Right ventricle myocardium inferior (tissue), 1 donor: ENCODE data around the gene RNF5. TPM values are rescaled to one million over a fixed set of nuclear protein-coding genes. Genes with fewer than 3 reads are reported as not detected.
"Not testable (repeated sequence)": the region's sequence is repeated elsewhere in the genome, so short reads cannot be mapped to it uniquely, and the experiment has no call there.

Experiments used
- ATAC-seq: fragments of 200-7000 bp; cut with Tn5 transposase; one replicate; pipeline ENCODE4 v1.9.1; 2020; ENCODE audit warnings: mild to moderate bottlenecking, moderate library complexity
- DNase-seq: peaks from one replicate; pipeline ENCODE4 v3.0.0; 2021; ENCODE audit errors: missing footprints
- intact Hi-C: fragments of 100-400 bp; cut with DNase I; formaldehyde crosslinking; loops from one replicate; pipeline ENCODE4 v1.11.0; 2022
- total RNA-seq: library from RNA; stranded (reverse); fragmentation: NEBNext Ultra II Directional; extraction: Animal tissue kit (Norgen Biotek cat#: 25700); gene quantifications from one replicate; pipeline ENCODE4 v1.2.1, GENCODE V29; 2021
- donor health status: DM: no; HTN: yes; CAD: no; lungs with severe emphysema.

The RNF5 gene
- total RNA-seq, 1 donor from 2014 or later, result 97.5 TPM

- no peak for DNase-seq
- ATAC-seq, result no peak
- intact Hi-C loops, result loop anchor here (10.0 kb wide), 1 partner anchor 1010 kb away; the partner anchor contains the start of genes HSD17B8, RING1, RXRB and SLC39A7
Measured at GRCh38 chr6:32194388-32194787, 16.2 kb downstream of the RNF5 start.

DNA sequence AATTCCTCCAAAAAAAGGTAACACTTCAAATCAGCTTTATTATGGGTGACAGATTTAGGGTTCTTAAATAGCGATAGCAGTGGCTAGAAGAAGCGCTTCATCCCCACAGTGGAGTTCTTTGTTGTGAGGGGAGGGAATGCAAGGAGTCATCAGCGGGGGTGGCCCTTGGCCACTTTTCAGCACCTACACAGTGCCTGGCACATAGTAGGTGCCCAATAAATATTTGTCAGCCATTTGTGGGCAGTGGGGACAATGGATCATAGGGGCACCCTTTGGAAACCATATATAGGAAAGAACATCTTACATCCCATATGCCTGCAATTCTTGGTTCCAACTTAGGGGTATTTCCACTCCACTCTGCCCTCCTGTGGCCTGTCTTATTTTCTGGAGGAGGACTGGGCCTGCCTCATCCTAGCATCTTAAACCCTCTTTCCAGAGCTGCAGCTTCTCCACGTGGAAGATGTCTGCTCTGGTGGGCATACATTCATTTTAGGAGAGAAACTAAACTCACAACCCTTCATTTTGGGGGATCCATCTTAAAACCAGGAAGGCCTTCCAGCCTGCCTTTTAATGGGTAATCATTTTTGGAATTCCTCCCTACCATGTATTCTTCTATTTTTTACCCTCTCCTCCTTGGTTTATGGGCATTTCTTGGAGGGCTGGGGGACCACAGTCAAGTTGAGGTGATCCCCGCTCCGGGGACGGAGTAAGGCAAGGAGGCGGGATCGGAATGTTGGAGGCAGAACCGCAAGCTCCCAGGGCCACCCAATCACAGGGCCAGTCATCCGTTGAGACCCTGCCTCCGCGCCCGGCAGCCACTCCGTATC is 16.8 kb downstream of the RNF5 start:
- no peak for DNase-seq
- intact Hi-C loops, result loop anchor here (1.0 to 10.0 kb wide), 4 partner anchors 17 to 1010 kb away; partner anchors contain the start of genes FKBPL, HSD17B8, RING1 and RNF5
- no peak for ATAC-seq

- peak; percentile 92 for ATAC-seq
- DNase-seq, result peak; percentile 100
- intact Hi-C loops, result loop anchor here (1.0 to 10.0 kb wide), 4 partner anchors 17 to 1009 kb away; partner anchors contain the start of genes FKBPL, HSD17B8, RING1 and RNF5
Measured at GRCh38 chr6:32195652-32195901, 17.4 kb downstream of the RNF5 start.

- intact Hi-C loops, result loop anchor here (1.0 to 10.0 kb wide), 4 partner anchors 18 to 1009 kb away; partner anchors contain the start of genes FKBPL, HSD17B8, RING1 and RNF5
- ATAC-seq, result peak; percentile 46
Measured at GRCh38 chr6:32195902-32196681, 17.9 kb downstream of the RNF5 start.

DNA sequence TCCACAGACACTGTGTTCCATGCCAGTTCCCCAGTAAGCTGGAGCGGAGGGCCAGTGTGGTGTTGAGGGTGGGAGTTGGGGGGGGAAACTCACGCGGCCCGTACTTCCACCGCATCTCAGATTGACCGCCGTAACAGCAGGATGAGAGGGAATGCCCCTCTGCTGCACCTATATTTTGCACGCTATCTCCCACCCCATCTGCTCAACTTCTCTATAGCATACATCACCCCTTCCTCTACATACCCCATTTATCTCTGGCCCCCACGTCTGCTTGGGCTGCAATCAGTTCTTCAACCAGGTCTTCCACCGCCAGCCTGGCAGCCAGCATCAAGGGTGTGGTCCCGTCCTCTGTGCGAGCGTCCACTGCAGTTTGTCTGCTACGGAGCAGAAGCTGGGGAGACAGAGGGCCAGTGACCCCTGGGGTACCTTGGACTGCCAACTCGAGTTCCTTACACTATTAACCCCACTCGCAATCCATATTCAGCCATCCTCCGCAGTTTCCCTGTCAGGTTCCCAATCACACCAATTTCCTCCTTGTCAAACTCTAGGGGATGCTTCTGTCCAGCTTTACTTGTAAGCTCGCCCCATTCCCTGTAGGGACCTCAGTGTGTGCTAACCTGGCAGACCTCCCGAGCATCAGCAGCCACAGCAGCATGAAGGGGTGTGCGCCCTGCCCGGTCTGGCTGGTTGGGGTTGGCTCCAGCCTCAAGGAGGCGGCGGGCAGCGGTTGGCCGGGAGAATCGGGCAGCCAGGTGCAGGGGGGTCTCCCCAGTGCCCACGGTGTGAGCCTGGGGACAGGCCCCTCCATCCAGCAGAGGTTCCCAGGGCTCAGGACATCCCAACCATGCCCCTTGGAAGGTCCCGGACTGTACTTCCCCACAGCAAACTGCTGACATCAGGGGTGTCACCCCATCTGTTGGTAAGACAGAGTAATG is 18.7 kb downstream of the RNF5 start:
- ATAC-seq (no peak), DNase-seq (no peak)
- intact Hi-C loops, result loop anchor here (5.0 to 10.0 kb wide), 3 partner anchors 65 to 1008 kb away; partner anchors contain the start of genes FKBPL, HSD17B8, RING1 and RXRB

More at GRCh38 chr6:32195902-32196681, 17.9 kb downstream of the RNF5 start:
- DNase-seq, result peak; percentile 96

DNA sequence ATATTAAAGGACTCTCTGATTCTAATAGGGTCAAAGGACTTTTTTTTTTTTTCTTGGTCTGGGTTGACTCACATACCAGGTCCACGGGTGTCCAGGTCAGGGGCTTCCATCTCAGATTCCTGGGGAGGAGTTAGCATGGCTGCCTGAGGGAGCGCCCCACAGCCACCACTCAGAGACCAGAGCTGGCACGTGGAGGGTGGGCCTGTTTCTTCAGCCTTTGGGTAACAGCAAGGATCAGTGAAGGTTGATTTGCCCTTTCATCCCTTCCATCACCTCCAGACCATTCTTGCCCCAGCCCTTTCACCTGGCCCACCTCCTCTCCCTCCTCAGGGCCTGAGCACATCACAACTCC is 20.1 kb downstream of the RNF5 start:
- intact Hi-C loops, result loop anchor here (5.0 to 10.0 kb wide), 3 partner anchors 66 to 1006 kb away; partner anchors contain the start of genes FKBPL, HSD17B8, RING1 and RXRB
- no peak for ATAC-seq
- no peak for DNase-seq

DNA sequence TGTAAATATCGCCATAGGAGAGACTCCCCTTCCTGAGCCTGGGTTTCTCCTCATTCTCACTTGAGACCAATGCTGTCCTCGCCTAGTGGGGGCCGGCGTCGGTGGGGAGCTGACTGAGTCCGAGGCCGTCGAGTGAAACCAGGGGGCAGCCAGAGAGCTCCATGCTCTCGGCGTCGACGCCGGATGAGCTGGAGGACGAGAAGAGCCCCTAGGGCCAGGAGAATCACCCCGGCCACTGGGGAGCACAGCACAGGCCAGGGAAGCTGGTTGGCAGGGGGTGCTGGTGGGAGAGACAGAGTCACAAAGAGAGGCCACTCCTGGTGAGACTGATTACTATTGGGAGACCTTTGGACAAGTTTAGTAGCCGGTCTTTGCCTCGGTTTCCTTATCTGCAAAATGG is 20.7 kb downstream of the RNF5 start:
- DNase-seq (no peak), ATAC-seq (no peak)
- intact Hi-C loops, result loop anchor here (5.0 to 10.0 kb wide), 3 partner anchors 67 to 1006 kb away; partner anchors contain the start of genes FKBPL, HSD17B8, RING1 and RXRB

DNA sequence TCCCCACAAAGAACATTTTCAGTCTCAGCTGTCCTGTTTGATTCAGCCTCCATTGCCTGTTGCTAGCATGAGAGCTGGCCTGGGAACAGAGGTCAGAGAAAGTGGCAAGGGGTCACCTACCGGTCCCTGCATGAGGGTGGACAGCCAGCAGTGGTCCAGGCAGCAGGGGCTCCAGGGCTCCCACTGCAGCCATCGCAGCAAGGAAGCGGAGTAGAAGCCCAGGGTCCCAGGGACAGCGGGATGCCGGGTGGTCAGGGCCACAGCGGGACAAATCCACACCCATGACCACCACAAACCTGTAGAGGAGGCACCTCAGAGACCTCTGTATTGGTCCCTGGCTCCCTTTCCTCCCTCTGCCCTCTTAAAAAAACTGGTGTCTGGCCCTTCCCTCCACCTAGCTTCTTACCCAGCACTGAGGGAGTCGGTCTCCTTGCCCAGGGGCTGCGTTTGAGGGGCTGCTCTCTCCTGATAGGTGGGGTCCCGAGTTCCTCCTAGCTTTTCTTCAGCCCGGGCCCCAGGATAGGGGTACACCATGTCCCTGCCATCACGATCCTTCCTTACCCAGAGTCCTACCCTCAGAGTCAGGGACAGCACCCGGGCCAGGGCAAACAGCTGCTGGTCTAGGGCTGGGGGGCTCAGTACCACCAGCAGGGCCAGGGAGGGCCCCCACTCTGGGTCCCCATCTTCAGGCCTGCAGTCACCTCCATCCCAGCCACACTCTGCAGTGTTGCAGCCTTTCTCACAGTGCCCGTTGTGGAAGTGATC is 22.7 kb downstream of the RNF5 start:
- intact Hi-C loops, result no loop called here
- DNase-seq (no peak), ATAC-seq (no peak)

GRCh38 chr6:32202186-32202585 is 24.0 kb downstream of the RNF5 start:
- DNase-seq, result no peak
- ATAC-seq, result no peak
- intact Hi-C loops, result no loop called here

GRCh38 chr6:32203426-32204267 is 25.4 kb downstream of the RNF5 start:
- DNase-seq (no peak), ATAC-seq (no peak)
- intact Hi-C loops, result no loop called here

DNA sequence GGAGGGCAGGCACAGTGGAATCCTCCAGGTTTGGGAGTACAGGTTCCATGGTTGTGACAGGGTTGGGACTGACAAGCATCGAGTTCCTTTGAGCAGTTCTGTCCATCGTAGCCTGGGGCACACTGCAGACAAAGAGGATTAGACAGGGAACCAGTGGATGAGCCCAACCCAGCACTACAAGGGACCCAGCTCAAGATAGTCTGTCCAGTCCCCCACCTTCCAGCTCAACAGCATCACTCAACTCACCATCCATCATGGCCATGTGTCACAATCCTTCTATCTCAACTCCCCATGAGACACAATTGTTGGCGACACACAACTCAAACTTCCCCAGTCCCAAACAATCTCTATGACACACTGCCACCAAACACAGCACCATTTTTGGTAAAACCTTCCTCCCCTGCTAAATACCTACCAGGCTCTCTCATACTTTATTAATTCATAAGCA is 26.1 kb downstream of the RNF5 start:
- ATAC-seq (no peak), DNase-seq (no peak)
- intact Hi-C loops, result no loop called here

GRCh38 chr6:32208996-32209395 is 30.8 kb downstream of the RNF5 start:
- DNase-seq (no peak), ATAC-seq (no peak)
- intact Hi-C loops, result no loop called here

- ATAC-seq (no peak), DNase-seq (no peak)
- intact Hi-C loops, result no loop called here
Measured at GRCh38 chr6:32210191-32210601, 32.0 kb downstream of the RNF5 start.

DNA sequence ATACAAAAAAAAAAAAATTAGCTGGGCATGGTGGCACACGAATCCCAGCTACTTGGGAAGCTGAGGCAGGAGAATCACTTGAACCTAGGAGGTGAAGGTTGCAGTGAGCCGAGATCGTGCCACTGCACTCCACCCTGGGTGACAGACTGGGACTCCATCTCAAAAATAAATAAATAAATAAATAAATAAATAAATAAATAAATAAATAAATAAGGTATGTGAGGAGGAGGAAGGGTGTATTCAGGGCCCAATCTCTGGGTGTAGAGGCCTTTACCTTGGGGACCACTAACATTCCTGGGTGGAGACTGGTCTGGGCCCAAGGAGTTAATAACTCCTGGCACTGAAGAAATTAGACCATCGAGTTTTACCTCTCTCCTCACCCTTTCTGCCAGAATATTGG is 33.2 kb downstream of the RNF5 start:
- DNase-seq, ATAC-seq, intact Hi-C loops: not testable (repeated sequence)

DNA sequence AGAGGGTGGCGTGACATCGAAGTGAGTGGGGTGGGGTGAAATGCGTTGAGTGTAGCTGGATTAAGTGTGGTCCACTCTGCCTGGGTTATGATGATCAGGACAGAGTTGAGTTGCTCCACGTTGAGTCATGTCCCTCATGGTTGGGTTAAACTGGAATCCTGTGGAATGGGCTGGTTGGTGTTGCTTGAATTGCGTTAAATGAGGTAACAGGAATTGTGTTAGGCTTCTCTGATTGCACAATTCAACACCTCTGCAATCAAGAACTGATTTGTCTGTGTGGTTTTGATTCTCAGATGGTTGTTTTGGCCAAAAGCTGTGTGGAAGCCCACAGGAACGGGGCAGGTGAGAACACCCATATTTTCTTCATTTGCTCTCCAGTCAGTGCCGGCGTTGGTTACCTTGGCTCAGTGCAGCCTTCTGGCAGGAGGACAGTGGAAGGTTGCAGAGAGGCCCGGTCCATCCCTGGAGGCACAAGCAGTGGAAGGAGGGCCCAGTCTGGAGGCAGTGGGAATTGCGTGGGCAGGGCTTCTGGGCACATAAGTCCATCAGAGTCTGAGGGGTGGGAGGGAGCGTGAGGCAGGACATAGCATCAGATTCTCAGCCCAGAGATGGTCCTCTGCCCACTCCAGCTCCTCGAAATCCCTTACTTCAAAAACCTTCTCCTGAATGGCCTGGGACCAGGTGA is 34.0 kb downstream of the RNF5 start:
- intact Hi-C loops, result no loop called here

GRCh38 chr6:32213649-32214048 is 35.4 kb downstream of the RNF5 start:
- intact Hi-C loops, result no loop called here
- no peak for DNase-seq
- ATAC-seq, result no peak

More for the DNA sequence above, 34.0 kb downstream of the RNF5 start:
- DNase-seq (no peak), ATAC-seq (no peak)
